ENCODE measurements around the gene IHH.

DNA sequence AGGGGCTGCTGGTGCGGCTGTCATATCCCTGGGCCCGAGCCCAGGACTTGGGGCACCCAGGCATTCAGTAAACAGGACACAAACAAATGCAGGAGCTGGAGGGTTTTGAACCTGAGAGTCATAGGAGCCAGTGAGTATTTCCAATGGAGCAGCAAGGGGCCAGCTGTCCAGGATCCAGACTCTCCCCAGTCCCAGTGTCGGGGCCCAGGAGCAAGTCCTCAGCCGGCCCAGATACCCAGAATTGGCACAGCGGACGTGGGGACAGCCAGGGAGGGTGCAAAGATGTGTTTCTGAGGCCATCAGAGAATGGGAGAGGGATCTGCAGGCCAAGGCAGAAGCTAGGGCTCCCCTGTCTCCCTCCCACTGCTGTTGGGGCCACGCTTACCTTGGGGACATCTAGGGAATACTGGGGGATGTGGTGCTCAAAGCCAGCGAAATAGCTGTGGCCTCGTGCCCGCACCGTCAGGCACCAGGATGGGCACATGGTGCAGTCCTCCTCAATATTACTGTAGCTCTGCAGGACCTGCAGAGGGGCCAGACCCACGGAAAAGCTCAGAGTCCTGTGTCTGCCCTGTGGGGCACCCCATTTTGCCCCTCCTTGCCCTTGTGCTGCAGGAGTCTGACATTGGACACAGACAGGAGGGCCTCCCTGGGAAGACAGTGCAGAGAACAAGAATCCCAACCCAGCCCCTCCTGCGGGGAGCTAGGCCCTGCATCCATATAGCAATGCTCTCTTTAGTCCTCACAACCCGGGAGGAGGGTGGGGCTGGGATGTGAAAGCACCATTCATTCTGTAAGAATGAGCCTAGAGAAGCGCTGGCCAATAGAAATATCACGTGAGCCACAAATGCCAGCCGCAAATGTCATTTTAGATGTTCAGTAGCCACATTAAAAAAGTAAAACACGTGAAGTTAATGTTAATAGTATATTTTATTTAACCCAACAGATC, 34.8 kb downstream of the IHH start:
- no peak for TF ChIP-seq POLR2A (IDR thresholded peaks at IDR 0.05)
- TF ChIP-seq, protein P1, sequence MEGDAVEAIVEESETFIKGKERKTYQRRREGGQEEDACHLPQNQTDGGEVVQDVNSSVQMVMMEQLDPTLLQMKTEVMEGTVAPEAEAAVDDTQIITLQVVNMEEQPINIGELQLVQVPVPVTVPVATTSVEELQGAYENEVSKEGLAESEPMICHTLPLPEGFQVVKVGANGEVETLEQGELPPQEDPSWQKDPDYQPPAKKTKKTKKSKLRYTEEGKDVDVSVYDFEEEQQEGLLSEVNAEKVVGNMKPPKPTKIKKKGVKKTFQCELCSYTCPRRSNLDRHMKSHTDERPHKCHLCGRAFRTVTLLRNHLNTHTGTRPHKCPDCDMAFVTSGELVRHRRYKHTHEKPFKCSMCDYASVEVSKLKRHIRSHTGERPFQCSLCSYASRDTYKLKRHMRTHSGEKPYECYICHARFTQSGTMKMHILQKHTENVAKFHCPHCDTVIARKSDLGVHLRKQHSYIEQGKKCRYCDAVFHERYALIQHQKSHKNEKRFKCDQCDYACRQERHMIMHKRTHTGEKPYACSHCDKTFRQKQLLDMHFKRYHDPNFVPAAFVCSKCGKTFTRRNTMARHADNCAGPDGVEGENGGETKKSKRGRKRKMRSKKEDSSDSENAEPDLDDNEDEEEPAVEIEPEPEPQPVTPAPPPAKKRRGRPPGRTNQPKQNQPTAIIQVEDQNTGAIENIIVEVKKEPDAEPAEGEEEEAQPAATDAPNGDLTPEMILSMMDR (IDR thresholded peaks at IDR 0.05): no peak

All from stomach (tissue), 4 donors.